NCI-H1436 treated with DMSO at 0.1 percent for 48 hours (cell line): ENCODE results near the gene SSTR3.
"Not testable (repeated sequence)": the region's sequence is repeated elsewhere in the genome, so short reads cannot be mapped to it uniquely, and the experiment has no call there.

Experiments
- DNase-seq: peaks from one replicate; lab custom pipeline; 2025; lab: John Stamatoyannopoulos, UW

Gene SSTR3

DNA sequence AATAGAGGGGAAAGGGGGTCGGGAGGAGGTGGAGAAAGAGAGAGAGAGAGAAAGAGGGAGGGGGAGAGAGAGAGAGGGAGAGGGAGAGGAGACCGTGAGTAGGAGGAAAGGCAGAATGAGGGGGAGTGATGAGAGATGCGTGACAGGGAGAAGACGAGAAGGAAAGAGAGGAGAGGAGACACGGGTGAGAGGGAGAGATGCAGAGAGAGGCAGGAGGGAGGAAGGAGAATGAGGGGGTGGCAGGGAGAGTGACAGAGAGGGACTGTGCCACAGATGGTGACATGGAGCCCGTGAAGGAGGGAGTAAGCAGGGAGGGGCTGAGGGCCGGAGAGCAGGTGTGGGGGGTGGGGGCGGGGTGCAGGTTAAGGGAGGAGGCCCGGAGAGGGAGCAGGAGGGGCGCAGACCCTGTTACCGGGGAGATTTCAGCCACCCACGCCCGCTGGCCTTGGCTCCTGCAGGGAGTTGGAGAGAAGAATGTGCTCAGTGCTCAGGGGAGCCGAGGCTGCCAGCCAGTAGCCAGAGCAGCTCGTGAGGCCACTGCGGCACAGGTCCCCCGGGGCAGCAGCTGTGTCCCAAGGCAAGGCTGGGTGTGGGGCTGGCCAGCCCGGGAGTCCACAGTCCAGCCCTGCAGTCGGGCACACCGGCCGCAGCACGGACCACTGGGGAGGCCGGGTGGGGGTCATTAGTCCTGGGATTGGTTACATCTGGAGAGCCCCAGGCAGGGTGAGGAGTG is at the start of gene SSTR3:
TSS of gene SSTR3 (minus strand) at position 304 of the 733 bp plus-strand sequence. CDS start 4,674 bp downstream, outside the sequence.
- DNase-seq, result no peak

DNA sequence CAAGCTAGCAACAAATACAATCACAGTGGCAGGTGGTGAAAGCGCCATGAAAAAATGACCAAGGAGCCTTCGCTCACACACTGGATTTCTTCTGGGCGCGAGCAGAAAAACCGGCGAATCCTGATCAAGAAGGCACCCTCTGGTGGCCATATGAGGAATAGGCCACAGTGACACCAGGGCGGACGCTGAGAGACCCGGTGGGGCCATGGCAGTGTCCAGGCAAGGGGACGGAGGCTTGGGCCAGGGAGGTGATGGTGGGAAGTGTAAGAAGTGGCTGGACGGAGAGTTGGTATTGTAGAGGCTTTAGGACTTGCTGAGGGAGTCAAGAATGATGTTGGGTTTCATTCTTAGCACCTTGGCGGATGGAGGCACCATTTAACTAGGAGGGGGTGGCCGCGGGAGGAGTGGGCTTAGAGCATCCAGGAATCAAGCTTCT is 48.6 kb upstream of the SSTR3 start:
- no peak for DNase-seq

DNA sequence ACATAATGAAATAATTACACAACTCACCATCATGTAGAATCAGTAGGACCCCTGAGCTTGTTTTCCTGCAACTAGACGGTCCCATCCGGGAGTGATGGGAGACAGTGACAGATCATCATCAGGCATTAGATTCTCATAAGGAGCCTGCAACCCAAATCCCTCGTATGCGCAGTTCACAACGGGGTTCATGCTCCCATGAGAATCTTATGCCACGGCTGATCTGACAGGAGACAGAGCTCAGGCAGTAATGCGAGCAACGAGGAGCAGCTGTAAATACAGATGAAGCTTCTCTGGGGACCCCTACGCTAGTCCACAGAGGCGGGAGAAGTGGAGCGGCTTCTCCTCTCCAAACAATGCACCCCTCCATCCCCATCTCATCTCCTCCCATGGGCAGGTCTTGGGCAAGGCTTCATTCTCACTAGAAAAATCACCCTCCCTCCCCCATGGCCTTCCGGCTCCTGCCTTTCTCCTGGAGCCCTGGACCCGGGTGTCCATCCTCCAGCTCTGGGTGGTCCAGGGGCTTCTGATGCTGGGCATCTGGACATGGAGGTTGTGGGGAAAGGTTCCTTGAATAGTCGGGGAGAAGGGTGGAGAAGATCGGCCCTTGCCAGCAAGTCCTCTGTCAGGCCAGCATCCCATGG is 48.0 kb upstream of the SSTR3 start:
- no peak for DNase-seq

DNA sequence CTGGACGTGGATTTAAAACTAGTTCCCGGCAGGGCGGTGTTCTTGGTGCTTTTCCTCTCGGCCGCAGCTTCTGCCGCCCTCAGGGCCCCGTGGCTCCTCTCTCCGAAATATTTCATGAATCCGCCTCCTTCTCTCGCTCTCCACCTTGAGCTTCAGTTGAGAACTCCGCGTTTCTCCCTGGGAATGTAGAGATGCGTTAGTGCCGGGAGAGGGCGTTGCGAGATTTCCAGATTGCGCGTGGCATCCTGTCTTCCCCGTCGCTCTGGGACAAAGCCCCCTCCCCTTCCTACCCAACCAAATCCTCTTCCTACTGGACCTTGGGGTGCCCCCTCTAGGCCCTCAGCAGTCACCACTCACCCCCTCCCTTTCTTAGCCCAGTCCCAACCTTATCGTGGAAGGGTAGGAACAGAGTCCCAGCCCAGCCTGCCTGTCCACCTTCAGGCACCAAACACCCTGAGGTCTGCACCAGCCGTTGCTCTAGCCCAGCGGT is 47.3 kb upstream of the SSTR3 start:
- DNase-seq, result no peak

DNA sequence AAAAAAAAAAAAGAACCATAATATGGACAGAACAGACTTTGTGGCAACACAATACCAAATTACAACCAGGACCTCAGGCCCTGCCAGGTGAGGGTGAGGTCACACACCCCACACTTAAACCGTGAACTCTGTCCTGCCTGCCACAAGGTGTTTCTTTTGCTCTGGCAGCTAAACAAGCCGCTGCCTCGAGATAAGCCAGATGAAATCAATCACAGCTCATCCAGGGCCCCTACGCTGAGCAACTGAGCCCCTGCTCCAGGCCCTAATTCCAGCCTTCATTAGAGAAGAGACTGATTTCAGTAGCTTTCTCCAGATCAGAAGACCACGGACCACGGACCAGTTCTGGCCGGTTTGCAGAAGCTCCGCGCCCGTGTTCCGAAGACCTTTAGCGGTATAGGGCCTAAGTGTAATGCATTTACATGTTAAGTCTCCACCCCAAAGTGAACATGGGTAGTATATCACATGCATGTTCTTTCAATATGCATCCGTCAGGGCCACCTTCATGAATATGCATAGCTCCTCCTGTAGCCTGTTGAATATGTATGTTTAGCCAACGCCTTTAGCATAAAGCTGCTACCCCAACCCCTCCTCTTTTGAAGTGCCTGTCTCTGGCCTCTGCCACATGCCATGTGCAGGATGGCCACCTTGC is 46.6 kb upstream of the SSTR3 start:
- DNase-seq, result no peak

DNA sequence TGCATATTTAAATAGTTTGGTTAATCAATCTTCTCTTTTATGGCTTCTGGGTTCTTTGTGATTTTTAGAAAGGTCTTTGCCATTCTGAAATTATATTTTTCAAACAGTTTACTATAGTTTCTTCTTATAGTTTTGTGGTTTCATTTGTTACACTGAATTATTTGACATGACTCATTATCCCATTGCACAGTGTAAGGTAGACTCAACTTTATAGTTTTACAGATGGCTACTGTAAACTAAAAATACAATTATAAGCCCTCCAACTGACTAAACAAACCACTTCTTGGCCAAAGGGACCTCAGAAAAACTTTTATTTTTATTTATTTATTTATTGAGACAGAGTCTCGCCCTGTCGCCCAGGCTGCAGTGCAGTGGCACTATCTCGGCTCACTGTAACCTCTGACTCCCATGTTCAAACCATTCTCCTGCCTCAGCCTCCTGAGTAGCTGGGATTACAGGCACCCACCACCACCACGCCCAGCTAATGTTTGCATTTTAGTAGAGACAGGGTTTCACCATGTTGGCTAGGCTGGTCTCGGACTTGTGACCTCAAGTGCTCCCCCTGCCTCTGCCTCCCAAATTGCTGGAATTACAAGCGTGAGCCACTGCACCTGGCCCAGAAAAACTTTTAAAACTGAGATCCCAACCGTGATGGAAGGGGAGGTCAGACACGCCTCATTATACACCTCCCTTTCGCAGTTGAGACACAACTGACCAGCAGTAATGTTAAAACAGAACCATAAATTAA is 45.9 kb upstream of the SSTR3 start:
- DNase-seq, result no peak

DNA sequence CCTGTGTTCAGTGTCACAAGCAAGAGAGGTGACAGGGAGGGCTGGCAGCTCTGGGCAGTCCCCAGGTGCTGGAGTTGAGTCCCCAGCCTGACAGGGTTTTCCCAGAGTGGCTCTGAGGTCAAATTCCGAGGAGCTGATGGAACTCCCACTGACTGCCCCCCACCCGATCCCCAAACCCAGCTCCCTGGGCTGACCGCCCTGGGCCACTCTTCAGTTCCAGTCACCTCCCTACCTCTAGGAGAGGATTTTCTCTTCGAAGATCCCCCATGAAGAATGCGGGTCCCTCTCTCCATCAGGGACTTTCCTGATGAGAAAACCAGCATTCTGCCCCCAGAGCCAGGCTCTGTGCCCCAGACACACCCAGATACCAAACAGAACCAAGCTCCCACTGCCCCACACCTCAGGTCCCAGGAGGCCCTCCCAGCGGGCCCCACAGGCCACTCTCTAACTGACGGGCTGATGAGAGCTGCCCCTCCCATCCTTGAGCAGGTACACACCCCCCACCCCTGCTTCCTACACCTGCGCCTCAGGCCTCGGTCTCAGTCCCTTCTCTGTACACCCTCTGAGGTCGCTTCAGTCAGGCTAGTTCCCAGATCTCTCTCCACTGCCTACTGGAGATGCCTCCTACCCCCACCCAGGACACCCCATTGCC is 43.9 kb upstream of the SSTR3 start:
- no peak for DNase-seq

DNA sequence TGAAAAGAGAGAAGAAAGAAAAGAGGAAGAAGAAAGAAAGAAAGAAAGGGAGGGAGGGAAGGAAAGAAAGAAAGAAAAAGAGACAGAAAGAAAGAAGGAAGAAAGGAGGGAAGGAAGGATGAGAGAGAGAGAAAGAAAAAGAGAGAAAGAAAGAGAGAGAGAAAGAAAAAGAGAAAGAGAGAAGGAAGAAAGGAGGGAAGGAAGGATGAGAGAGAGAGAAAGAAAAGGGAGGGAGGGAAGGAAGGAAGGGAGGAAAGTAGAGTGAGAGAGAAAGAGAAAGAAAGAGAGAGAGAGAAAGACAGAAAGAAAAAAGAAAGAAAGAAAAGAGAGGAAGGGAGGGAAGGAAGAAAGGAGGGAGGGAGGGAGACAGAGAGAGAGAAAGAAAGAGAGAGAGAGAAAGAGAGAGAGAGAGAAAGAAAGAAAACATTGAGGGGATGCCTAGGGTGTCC is 43.3 kb upstream of the SSTR3 start:
- DNase-seq, result no peak

DNA sequence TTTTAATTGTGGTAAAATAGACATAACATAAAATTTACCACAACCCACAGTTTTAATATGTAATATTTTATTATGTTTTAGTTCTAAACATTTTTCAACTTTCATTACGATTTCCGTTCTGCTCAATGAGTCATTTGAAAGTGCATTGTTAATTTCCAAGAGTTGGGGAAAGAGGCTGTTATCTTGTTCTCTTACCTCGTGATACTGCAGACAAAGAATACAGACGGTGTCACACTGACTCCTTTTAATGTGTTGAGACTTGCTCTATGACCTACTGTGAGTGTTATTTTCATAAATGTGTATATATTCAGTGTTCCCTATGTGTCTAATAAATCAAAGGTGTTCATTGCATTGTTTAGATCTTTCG is 42.6 kb upstream of the SSTR3 start:
- DNase-seq, result no peak

DNA sequence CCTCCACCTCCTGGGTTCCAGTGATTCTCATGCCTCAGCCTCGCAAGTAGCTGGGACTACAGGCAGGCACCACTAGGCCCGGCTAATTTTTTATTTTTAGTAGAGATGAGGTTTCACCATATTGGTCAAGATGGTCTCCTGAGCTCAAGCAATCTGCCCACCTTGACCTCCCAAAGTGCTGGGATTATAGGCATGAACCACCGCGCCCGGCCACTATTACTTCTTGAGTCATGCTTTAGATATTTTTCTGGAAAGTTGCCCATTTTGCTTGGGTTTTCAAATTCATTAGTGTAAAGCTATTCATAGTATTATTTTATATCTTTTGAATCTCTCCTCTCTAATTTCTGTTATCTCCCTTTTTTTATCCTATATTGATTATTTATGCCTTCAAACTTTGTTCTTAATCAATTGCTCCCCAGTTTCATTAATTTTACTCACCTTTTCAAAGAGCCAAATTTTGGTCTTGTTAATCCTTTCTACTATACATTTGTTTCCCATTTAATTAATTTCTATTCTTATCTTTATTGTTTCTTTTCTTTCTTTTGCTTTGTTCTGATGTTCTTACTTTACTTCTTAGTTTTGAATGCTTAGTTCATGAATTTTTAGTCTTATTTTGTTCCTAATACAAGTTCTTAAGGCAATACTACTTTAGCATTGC is 42.1 kb upstream of the SSTR3 start:
- no peak for DNase-seq

DNA sequence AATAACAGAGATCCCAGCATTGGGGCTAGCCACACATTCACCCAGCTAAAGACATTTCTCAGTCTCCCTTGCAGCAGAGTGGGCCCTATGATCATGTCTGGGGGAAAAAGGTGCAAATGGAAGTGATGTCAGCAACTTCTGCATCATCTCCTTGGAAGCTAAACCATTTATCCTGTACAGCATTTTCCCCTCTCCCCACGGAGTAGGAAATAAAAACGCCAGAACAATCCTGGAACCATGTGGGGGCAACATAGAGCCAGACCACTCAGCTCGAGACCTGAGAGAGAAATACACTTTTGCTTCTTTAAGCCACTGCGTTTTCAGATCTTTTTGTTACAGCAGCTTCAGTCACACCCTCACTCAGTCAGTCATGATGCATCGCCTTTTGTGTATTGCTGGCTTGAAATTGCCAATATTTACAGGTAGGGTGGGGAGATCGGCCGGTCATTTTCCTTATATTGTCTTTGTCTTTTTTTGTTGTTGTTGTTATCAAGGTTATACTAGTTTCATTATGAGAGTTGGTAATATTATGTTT is 40.9 kb upstream of the SSTR3 start:
- DNase-seq, result no peak

DNA sequence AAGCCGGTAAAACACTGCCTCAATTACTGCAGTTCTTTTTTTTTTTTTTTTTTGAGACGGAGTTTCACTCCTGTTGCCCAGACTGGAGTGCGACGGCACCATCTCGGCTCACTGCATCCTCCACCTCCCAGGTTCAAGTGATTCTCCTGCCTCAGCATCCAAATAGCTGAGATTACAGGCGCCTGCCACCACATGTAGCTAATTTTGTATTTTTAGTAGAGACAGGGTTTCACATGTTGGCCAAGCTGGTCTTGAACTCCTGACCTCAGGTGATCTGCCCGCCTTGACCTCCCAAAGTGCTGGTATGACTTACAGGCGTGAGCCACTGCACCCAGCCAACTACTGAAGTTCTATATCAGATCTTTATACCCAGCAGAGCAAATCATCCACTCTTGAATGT is 39.6 kb upstream of the SSTR3 start:
- not testable (repeated sequence) for DNase-seq

DNA sequence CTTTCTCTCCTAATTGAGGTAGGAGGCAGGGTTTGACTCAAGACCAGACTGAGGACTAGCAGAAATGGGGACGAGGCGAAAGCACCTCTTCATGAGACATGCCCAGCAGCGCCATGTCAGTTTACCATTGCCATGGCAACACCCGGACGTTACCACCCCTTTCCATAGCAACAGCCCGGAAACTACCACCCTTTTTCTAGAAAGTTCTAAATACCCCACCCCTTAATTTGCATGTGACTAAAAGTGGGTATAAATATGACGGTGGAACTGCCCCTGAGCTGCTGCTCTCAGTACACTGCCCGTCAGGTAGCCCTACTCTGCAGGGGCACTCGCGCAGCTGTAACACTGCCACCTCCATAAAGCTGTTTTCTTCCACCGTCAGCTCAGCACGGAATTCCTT is 37.7 kb upstream of the SSTR3 start:
- no peak for DNase-seq

DNA sequence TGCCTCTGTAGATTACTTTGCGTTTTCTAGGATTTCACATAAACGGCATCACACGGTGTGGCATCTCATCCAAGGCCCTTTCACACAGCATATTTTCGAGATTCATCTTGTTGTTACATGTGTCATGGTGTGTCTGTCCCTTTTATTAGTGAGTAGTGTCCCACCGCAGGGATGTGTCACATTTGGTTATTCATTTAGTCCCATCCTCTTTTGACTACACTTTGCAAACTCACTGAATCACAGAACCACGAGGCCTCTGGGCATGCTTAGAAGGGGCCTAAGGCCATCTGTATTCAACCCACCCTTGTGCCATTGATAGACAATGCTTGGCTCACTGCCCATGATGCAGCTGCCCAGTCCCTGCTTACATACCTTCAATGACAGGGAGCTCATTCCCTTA is 36.0 kb upstream of the SSTR3 start:
- DNase-seq, result no peak

DNA sequence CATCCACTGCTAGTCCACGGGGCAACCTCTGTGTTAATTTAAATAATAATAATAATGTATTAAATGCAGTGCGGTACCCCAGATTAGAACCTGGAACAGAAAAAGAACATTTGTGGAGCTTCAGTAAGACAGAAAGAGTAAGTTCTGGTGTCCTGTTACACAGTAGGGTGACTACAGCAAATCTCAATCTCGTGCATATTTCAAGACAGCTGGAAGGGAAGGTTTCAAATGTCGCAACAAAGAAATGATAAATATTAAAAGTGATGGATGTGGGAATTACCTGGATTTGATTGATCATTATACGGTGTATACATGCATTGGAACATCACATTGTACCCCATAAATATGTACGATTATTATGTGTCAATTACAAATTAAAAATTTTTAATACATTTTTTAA is 33.5 kb upstream of the SSTR3 start:
- no peak for DNase-seq

DNA sequence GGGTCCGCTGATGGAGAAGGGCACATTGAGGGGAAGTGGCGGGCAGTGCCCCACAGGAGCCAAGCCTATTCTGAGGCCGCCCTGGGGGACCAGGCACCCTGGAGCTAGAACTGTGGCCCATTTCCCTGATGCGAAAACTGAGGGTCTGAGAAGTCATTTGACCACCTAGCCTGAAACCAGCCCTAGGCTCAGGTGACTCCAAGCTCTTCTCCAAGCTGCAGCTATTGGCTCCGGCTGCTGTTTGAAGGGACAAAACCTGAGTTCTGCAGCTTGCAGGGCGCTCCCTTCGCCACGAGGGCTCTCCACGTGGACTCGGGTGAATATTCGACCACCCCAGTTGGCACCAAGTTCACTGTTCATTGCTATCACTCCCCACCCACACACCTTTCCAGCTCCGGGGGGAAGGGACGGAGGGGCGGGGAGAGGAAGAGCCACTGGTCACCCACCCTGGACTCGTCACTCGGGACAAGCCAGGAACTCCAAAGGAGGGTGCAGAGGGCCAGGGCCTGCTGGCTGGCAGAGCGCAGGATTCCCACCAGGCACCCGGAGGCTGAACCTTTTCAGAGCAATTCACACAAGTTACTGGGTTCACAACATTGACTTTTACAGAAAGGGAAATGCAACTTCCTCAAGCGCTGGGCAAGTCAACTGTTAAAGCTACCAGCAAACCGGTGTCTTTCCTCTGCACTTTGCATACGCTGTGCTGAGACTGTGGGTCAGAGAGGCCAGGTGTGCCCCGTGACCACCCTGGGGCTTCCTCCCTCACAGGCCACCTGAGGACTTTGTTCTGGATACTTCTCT is 32.8 kb upstream of the SSTR3 start:
- no peak for DNase-seq

DNA sequence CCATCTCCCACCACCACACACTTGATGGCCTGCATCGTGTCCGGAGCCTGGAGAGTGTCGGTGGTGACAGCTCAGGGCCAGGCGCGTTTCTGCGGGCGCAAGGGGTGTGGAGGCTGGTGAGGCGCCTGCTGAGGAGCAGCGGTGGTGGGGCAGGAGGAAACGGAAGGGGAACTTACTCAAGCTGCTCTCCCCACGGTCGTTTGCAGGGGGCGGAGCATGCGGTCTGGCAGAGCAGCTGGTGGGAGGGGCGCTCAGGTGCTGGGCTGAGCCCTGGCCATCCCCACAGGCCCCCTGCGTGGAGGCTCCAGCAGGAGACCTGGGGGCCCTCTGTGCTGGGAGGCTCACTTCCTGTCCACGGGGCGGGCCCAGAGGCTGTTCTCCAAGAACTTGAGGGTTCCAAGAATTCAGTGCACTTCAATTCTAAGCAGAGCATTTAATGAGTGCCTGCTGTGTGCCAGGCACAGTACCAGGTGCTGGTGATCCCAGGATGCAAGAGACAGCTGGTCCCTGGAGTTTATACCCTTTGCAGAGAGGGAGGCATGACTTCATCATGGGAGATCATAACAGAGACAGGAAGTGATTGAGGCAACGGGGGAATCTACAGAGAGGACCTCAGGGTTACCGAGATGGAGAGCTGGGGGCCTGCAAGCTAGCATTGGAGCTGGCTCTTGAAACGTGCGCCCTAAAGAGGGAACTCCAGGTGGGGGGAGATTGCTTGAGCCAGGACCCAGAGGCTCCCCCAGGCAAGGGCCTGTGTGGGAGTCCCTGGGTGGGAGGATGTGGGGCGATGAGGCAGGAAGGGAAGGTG is 32.0 kb upstream of the SSTR3 start, which contains the start of gene RAC2:
TSS of gene RAC2 (minus strand) at position 156 of the 808 bp plus-strand sequence. CDS start at position 35, 121 bp downstream.
- DNase-seq, result peak; percentile 25

DNA sequence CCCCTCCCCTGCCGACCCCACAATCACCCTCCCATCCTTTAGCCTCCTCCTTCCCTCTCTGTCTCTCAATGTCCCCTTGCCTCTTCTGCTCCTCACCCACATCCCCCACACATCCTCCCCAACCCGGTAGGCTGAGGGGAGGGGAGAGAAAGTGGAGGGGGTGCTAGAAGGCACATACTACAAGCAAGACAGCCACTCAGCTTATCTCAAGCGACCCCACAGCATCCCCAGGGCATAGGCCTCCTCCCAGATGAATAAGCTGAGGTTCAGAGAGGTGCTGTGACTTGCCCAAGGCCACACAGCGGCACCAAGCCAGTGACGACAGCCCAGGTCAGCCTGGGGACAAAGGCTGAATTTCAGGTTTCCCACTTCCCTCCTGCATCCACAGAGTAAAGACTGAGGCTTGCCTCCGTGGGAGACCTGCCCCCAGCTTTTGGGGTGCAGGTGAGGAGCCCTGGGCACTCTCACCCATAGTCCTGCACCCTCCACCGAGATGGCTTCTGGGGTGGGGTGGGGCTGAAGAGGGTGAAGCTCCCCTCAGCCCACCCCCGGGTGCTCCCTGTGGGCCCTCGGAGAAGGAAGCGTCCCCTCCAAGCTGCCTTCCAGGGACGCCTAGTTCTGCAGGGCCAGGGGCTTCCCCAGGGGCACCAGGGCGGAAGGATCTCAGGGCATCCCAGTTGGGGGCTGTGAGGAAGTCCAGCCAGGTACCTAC is 31.3 kb upstream of the SSTR3 start:
- no peak for DNase-seq
